ENCODE results near the gene ACR.
A peak's percentile ranks its signal among the peaks of the same experiment; 100 is the strongest.

The ACR gene

GRCh38 chr22:50719814-50720300 is 18.1 kb upstream of the ACR start:
- no peak for DNase-seq

GRCh38 chr22:50720301-50721256 is 17.4 kb upstream of the ACR start:
- DNase-seq = no peak

GRCh38 chr22:50721257-50721844 is 16.7 kb upstream of the ACR start:
- DNase-seq = no peak

GRCh38 chr22:50722048-50722701 is 15.8 kb upstream of the ACR start:
- DNase-seq = no peak

- no peak for DNase-seq
Measured at GRCh38 chr22:50722716-50723428, 15.1 kb upstream of the ACR start.

- no peak for DNase-seq
Measured at GRCh38 chr22:50723991-50724390, 14.0 kb upstream of the ACR start.

GRCh38 chr22:50724616-50725015 is 13.4 kb upstream of the ACR start:
- no peak for DNase-seq

GRCh38 chr22:50725597-50725996 is 12.4 kb upstream of the ACR start:
- DNase-seq = no peak

GRCh38 chr22:50726643-50727340 is 11.2 kb upstream of the ACR start:
- no peak for DNase-seq

GRCh38 chr22:50727678-50728522 is 10.1 kb upstream of the ACR start:
- no peak for DNase-seq

- DNase-seq = no peak
Measured at GRCh38 chr22:50728523-50728931, 9.5 kb upstream of the ACR start.

GRCh38 chr22:50729391-50730012 is 8.5 kb upstream of the ACR start:
- DNase-seq = no peak

GRCh38 chr22:50730013-50730891 is 7.8 kb upstream of the ACR start:
- no peak for DNase-seq

- DNase-seq = no peak
Measured at GRCh38 chr22:50730941-50731661, 6.9 kb upstream of the ACR start.

- peak; percentile 75 for DNase-seq
Measured at GRCh38 chr22:50731811-50732624, 6.0 kb upstream of the ACR start.

GRCh38 chr22:50732681-50733080 is 5.3 kb upstream of the ACR start:
- no peak for DNase-seq

GRCh38 chr22:50733521-50734342 is 4.3 kb upstream of the ACR start:
- no peak for DNase-seq

Data from CD4-positive, alpha-beta T cell treated with Interleukin-17A for 4 hours (primary cell).